ENCODE measurements around the gene FOXJ3.

- TF ChIP-seq POLR2A (IDR thresholded peaks at IDR 0.05; ENCODE audit: low read depth) (no peak), CTCF (IDR thresholded peaks at IDR 0.05) (no peak)
These were observed 177.4 kb downstream of the FOXJ3 start for GRCh38 chr1:42157667-42158066.

Data from esophagus muscularis mucosa (tissue), 3 donors.